Body of pancreas (tissue), 4 donors: ENCODE results near the gene PHYKPL. TPM values are rescaled to one million over a fixed set of nuclear protein-coding genes. Genes with fewer than 3 reads are reported as not detected.

Experiments
- ATAC-seq: fragments of 150-250 bp; one replicate; pipeline ENCODE4 v1.9.1; 2016
- DNase-seq, 4 donors: peaks; one replicate each; pipeline ENCODE4 v3.0.0-alpha.2; 2019
- H3K27ac ChIP-seq, 4 donors: fragments of 200-600 bp; sonication (generic); 1 replicate in 3 of 4; 2 replicates in 1 of 4; pipeline versions ENCODE4 v1.5.1 to v1.6.1; 2016 to 2019; ENCODE audit warnings: mild to moderate bottlenecking in 1 of 4, mixed read lengths in 1 of 4, moderate library complexity in 1 of 4
- H3K27me3 ChIP-seq, 2 donors: fragments of 200-600 bp; sonication (generic); one replicate each; pipeline ENCODE4 v1.6.0; 2016; ENCODE audit warnings: mild to moderate bottlenecking in 1 of 2
- H3K36me3 ChIP-seq, 2 donors: fragments of 200-600 bp; sonication (generic); replicated peaks in 1 of 2; 2 replicates each; pipeline ENCODE4 v1.5.1; 2016; ENCODE audit warnings: low read depth in 2 of 2; ENCODE audit not compliant: insufficient read depth in 1 of 2
- H3K4me1 ChIP-seq: fragments of 200-600 bp; sonication (generic); one replicate; pipeline ENCODE4 v1.6.0; 2016
- H3K4me3 ChIP-seq, 2 donors: fragments of 200-600 bp; sonication (generic); 1 replicate in 1 of 2; 2 replicates in 1 of 2; pipeline ENCODE4 v1.5.1; 2016 to 2019
- H3K9me3 ChIP-seq, 3 donors: fragments of 200-600 bp; sonication (generic); 1 replicate in 2 of 3; 2 replicates in 1 of 3; pipeline ENCODE4 v1.5.1; 2016
- CTCF ChIP-seq, 7 experiments: fragments of 450-650 bp in 4 of 7; fragments of 200-600 bp in 3 of 7; sonication (generic) in 3 of 7; IDR thresholded peaks; one replicate each; pipeline ENCODE4 v1.5.1; 2016 to 2019; ENCODE audit warnings: antibody characterized with exemption in 7 of 7
- POLR2A ChIP-seq, 3 donors: fragments of 450-650 bp; IDR thresholded peaks; one replicate each; pipeline ENCODE4 v1.6.1; 2016; ENCODE audit warnings: antibody characterized with exemption in 3 of 3, mild to moderate bottlenecking in 2 of 3
- WGBS, 2 donors: methylation state at CpG; one replicate each; pipeline ENCODE4 v1.1.5; 2017; 5-methylcytosine and 5-hydroxymethylcytosine counted together
- intact Hi-C: fragments of 100-400 bp; cut with DNase I; formaldehyde crosslinking; loops from one replicate; pipeline ENCODE4 v1.15.1; 2023
- total RNA-seq, 2 donors: library from RNA; depleted of rRNA; stranded (reverse); fragments of >200 nt; gene quantifications; one replicate each; pipeline ENCODE4 v1.1.0, GENCODE V29; 2016

The PHYKPL gene
- total RNA-seq, 2 donors from 2014 or later = 47.0 to 76.5 TPM

DNA sequence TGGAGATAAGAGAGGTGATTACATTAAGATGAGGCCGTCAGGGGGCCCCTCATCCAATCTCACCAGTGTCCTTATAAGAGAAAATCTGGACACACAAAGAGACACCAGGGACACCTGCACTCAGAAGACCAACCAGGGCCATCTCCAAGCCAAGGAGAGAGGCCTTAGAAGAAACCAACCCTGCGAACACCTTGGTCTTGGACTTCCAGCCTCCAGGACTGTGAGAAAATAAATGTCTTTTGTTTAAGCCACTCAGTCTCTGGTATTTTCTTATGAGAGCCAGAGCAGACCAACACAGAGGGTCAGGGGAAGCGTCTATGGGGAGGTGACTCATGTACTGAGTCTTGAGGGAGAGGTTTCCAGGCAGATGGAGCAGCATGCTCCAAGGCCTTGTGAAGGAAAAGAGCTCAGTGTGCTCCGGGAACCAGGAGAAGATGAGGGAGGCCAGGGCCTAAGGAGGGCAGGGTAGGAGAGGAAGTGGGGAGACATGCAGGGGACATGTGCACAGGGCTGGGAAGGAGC lies 5.4 kb downstream of the PHYKPL start:
- H3K9me3 ChIP-seq = no peaks in the 10 kb centered on the region
- peaks cover 0 to 7% of the 10 kb centered on the region in 2 donors for H3K36me3 ChIP-seq
- WGBS, 2 donors = 96 to 99% methylated on average over 4 of the region's 4 CpGs
- no peak overlapping the region for H3K4me3 ChIP-seq
- intact Hi-C loops = no loop called here
- TF ChIP-seq CTCF (IDR thresholded peaks at IDR 0.05) = no peak
- TF ChIP-seq POLR2A (IDR thresholded peaks at IDR 0.05) = no peak
- no peak overlapping the region for H3K27ac ChIP-seq
- H3K4me1 ChIP-seq = peaks cover 25% of the 10 kb centered on the region
- H3K27me3 ChIP-seq = no peaks in the 10 kb centered on the region
- ATAC-seq = no peak
- DNase-seq = no peak

DNA sequence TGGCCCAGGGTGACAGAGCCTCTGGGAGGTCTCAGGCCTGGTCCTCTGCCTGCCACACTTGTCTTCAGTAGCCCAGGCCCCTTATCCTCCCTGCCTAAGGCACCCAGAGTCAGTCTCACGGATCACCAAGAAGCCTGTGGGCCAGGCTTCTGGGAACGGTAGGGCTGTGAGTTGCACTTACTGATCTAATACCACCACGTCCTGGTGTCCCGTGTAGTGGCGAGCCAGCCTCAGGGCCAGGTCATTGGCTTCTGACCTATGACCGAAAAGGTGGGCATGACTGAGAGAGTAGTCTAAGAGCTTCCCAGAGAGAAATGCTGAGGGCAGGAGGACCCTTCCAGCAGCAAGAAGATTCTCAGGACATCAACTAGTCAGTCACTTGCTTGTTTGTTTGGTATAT lies 7.4 kb downstream of the PHYKPL start:
- Histone ChIP-seq H3K4me1 (peaks cover 9% of the 10 kb centered on the region), H3K27me3 (no peaks in the 10 kb centered on the region), H3K27ac (no peak overlapping the region), H3K9me3 (no peaks in the 10 kb centered on the region), H3K36me3 (peaks cover 0 to 7% of the 10 kb centered on the region in 2 donors), H3K4me3 (no peak overlapping the region)
- TF ChIP-seq POLR2A (IDR thresholded peaks at IDR 0.05) (no peak), CTCF (IDR thresholded peaks at IDR 0.05) (no peak)
- WGBS, 2 donors = 86 to 93% methylated on average over 6 of the region's 6 CpGs
- DNase-seq (no peak), ATAC-seq (no peak)
- intact Hi-C loops = no loop called here

- no peak overlapping the region for H3K27ac ChIP-seq
- TF ChIP-seq CTCF (IDR thresholded peaks at IDR 0.05) = no peak
- TF ChIP-seq POLR2A (IDR thresholded peaks at IDR 0.05) = no peak
- H3K4me1 ChIP-seq = peaks cover 2% of the 10 kb centered on the region
- no peaks in the 10 kb centered on the region for H3K27me3 ChIP-seq
- DNase-seq (no peak), ATAC-seq (no peak)
- H3K4me3 ChIP-seq = no peak overlapping the region
- peaks cover 0 to 7% of the 10 kb centered on the region in 2 donors for H3K36me3 ChIP-seq
- no peaks in the 10 kb centered on the region for H3K9me3 ChIP-seq
- WGBS, 2 donors = 91 to 100% methylated on average over 1 to 16 of the region's 17 CpGs
- intact Hi-C loops = no loop called here
These were observed 8.2 kb downstream of the PHYKPL start for GRCh38 chr5:178224403-178224802.

- peaks cover 0 to 7% of the 10 kb centered on the region in 2 donors for H3K36me3 ChIP-seq
- intact Hi-C loops = no loop called here
These were observed 8.7 kb downstream of the PHYKPL start for GRCh38 chr5:178223828-178224335.

More at GRCh38 chr5:178223828-178224335, 8.7 kb downstream of the PHYKPL start:
- Histone ChIP-seq H3K9me3 (no peaks in the 10 kb centered on the region), H3K27me3 (no peaks in the 10 kb centered on the region), H3K27ac (no peak overlapping the region), H3K4me1 (no peaks in the 10 kb centered on the region), H3K4me3 (no peak overlapping the region)
- TF ChIP-seq POLR2A (IDR thresholded peaks at IDR 0.05) = no peak
- no peak for TF ChIP-seq CTCF (IDR thresholded peaks at IDR 0.05)
- ATAC-seq (no peak), DNase-seq (no peak)
- WGBS, 2 donors = 76 to 82% methylated on average over 11 to 12 of the region's 13 CpGs
